Measurements from ENCODE around the gene FILIP1L.

The FILIP1L gene

GRCh38 chr3:99976584-99976983, 137.7 kb downstream of the FILIP1L start:
- DNase-seq (ENCODE audit: low read depth, low spot score), result no peak

- no peak for DNase-seq (ENCODE audit: low read depth, low spot score)
These were observed 139.3 kb downstream of the FILIP1L start for GRCh38 chr3:99974989-99975388.

GRCh38 chr3:99972380-99973104, 141.8 kb downstream of the FILIP1L start:
- DNase-seq (ENCODE audit: low read depth, low spot score), result no peak

- DNase-seq (ENCODE audit: low read depth, low spot score), result no peak
These were observed 142.5 kb downstream of the FILIP1L start for GRCh38 chr3:99971761-99972160.

- no peak for DNase-seq (ENCODE audit: low read depth, low spot score)
These were observed 144.1 kb downstream of the FILIP1L start for GRCh38 chr3:99970198-99970597.

- DNase-seq (ENCODE audit: low read depth, low spot score), result no peak
These were observed 145.2 kb downstream of the FILIP1L start for GRCh38 chr3:99969136-99969535.

GRCh38 chr3:99967796-99968195, 146.5 kb downstream of the FILIP1L start:
- no peak for DNase-seq (ENCODE audit: low read depth, low spot score)

GRCh38 chr3:99966662-99967416, 147.5 kb downstream of the FILIP1L start:
- DNase-seq (ENCODE audit: low read depth, low spot score), result no peak

GRCh38 chr3:99965681-99966408, 148.5 kb downstream of the FILIP1L start:
- DNase-seq (ENCODE audit: low read depth, low spot score), result no peak

GRCh38 chr3:99965077-99965476, 149.2 kb downstream of the FILIP1L start:
- no peak for DNase-seq (ENCODE audit: low read depth, low spot score)

GRCh38 chr3:99962703-99963102, 151.6 kb downstream of the FILIP1L start:
- no peak for DNase-seq (ENCODE audit: low read depth, low spot score)

GRCh38 chr3:99961756-99962515, 152.4 kb downstream of the FILIP1L start:
- no peak for DNase-seq (ENCODE audit: low read depth, low spot score)

- DNase-seq (ENCODE audit: low read depth, low spot score), result no peak
These were observed 153.4 kb downstream of the FILIP1L start for GRCh38 chr3:99960941-99961340.

GRCh38 chr3:99960123-99960878, 154.0 kb downstream of the FILIP1L start:
- no peak for DNase-seq (ENCODE audit: low read depth, low spot score)

- no peak for DNase-seq (ENCODE audit: low read depth, low spot score)
These were observed 155.9 kb downstream of the FILIP1L start for GRCh38 chr3:99958222-99958912.

GRCh38 chr3:99957151-99957796, 157.0 kb downstream of the FILIP1L start:
- no peak for DNase-seq (ENCODE audit: low read depth, low spot score)

- no peak for DNase-seq (ENCODE audit: low read depth, low spot score)
These were observed 158.3 kb downstream of the FILIP1L start for GRCh38 chr3:99955773-99956562.

GRCh38 chr3:99954914-99955644, 159.2 kb downstream of the FILIP1L start:
- no peak for DNase-seq (ENCODE audit: low read depth, low spot score)
